ENCODE results near the gene NDE1. TPM values are rescaled to one million over a fixed set of nuclear protein-coding genes. Genes with fewer than 3 reads are reported as not detected.
A peak's percentile ranks its signal among the peaks of the same experiment; 100 is the strongest.

Gene NDE1
- polyA plus RNA-seq, 1 of the 3 experiments (the other 2 are of a cell fraction) = 27.9 TPM

- TF ChIP-seq POLR2AphosphoS5 (IDR thresholded peaks at IDR 0.05; ENCODE audit: low read depth, low read length) (no peak), CHD2 (IDR thresholded peaks at IDR 0.05; ENCODE audit: low read length, partially characterized antibody) (no peak), EP300 (IDR thresholded peaks at IDR 0.05; ENCODE audit: borderline replicate concordance in 1 of 2, low read depth in 1 of 2, low read length in 1 of 2) (no peak), JUND (IDR thresholded peaks at IDR 0.05) (no peak), USF1 (IDR thresholded peaks at IDR 0.05; ENCODE audit: borderline replicate concordance, low read depth) (no peak), MEF2A (IDR thresholded peaks at IDR 0.05; ENCODE audit: borderline replicate concordance, low read depth) (no peak)
These were observed 8.1 kb upstream of the NDE1 start (continued) for GRCh38 chr16:15641753-15642556.

GRCh38 chr16:15642557-15643047 is 7.4 kb upstream of the NDE1 start:
- H2AFZ ChIP-seq (ENCODE audit: low read depth) = peak overlapping the region; percentile 44; the same call in 1 of the 2 replicates
- POLR2A ChIA-PET = interaction anchor here (1.1 to 1.3 kb wide), 2 partner anchors 8 to 10 kb away, joined by 3 read pairs; no protein-coding TSS in a partner anchor
- TF ChIP-seq RCOR1 (IDR thresholded peaks at IDR 0.05; ENCODE audit: low read length) (no peak), SMC3 (IDR thresholded peaks at IDR 0.05; ENCODE audit: low read depth, low read length) (no peak), NFIC (IDR thresholded peaks at IDR 0.05; ENCODE audit: borderline replicate concordance) (peak; percentile 11; the same call in 1 of the 2 replicates), RAD21 (IDR thresholded peaks at IDR 0.05; ENCODE audit: low read length) (no peak), FOXJ3 (CRISPR knock-in tag; IDR thresholded peaks at IDR 0.05) (no peak), ELF1 (IDR thresholded peaks at IDR 0.05) (no peak), PBX3 (IDR thresholded peaks at IDR 0.05) (no peak), POLR2AphosphoS5 (IDR thresholded peaks at IDR 0.05; ENCODE audit: low read depth, low read length) (no peak), JUND (IDR thresholded peaks at IDR 0.05) (no peak), EP300 (IDR thresholded peaks at IDR 0.05; ENCODE audit: borderline replicate concordance in 1 of 2, low read depth in 1 of 2, low read length in 1 of 2) (no peak), CTCF (IDR thresholded peaks at IDR 0.05) (peak; percentile 47), NRF1 (IDR thresholded peaks at IDR 0.05; ENCODE audit: low read depth, low read length) (no peak), TAF1 (IDR thresholded peaks at IDR 0.05; ENCODE audit: borderline replicate concordance, low read depth, low read length) (no peak), TCF12 (IDR thresholded peaks at IDR 0.05) (no peak), FOSL2 (IDR thresholded peaks at IDR 0.05; ENCODE audit: borderline replicate concordance, low read depth) (no peak), GATA2 (CRISPR knock-in tag; IDR thresholded peaks at IDR 0.05) (no peak), YY1 (IDR thresholded peaks at IDR 0.05; ENCODE audit: low read depth) (no peak), EZH2phosphoT487 (IDR thresholded peaks at IDR 0.05; ENCODE audit: borderline replicate concordance, low read depth) (no peak), USF1 (IDR thresholded peaks at IDR 0.05; ENCODE audit: borderline replicate concordance, low read depth) (no peak), CHD2 (IDR thresholded peaks at IDR 0.05; ENCODE audit: low read length, partially characterized antibody) (no peak), FOXM1 (IDR thresholded peaks at IDR 0.05; ENCODE audit: low read depth) (no peak), TEAD4 (IDR thresholded peaks at IDR 0.05; ENCODE audit: borderline replicate concordance, insufficient read depth) (no peak), GABPA (IDR thresholded peaks at IDR 0.05; ENCODE audit: low read depth) (no peak)
- TF ChIP-seq, protein P1, sequence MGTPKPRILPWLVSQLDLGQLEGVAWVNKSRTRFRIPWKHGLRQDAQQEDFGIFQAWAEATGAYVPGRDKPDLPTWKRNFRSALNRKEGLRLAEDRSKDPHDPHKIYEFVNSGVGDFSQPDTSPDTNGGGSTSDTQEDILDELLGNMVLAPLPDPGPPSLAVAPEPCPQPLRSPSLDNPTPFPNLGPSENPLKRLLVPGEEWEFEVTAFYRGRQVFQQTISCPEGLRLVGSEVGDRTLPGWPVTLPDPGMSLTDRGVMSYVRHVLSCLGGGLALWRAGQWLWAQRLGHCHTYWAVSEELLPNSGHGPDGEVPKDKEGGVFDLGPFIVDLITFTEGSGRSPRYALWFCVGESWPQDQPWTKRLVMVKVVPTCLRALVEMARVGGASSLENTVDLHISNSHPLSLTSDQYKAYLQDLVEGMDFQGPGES (IDR thresholded peaks at IDR 0.05; ENCODE audit: low read depth, low read length) = no peak

More at GRCh38 chr16:15642557-15643047, 7.4 kb upstream of the NDE1 start:
- Histone ChIP-seq H3K4me3 (ENCODE audit: low read depth in 2 of 2, low read length in 1 of 2) (peak overlapping the region; percentile 90 to 100), H3K9ac (peak overlapping the region; percentile 100), H3K4me1 (ENCODE audit: control insufficient read depth in 1 of 2, insufficient read depth in 2 of 2, low read depth in 1 of 2, low read length in 1 of 2) (peaks cover 0 to 12% of the 10 kb centered on the region in 2 experiments; a peak in 3 of 4 replicates), H3K27me3 (ENCODE audit: insufficient read depth) (no peaks in the 10 kb centered on the region), H3K27ac (ENCODE audit: low read depth in 2 of 2, low read length in 1 of 2) (peak overlapping the region; percentile 92 to 100), H3K9me2 (no peaks in the 10 kb centered on the region), H3K4me2 (peak overlapping the region; percentile 94), H4K20me1 (ENCODE audit: insufficient read depth) (no peaks in the 10 kb centered on the region; the same call in 1 of the 2 replicates), H3K79me2 (ENCODE audit: insufficient read depth) (peaks cover 46% of the 10 kb centered on the region), H3K9me3 (no peaks in the 10 kb centered on the region), H3K36me3 (replicated peaks in 1 of 2; ENCODE audit: control insufficient read depth in 1 of 2, insufficient read depth in 2 of 2, low read length in 1 of 2) (peaks cover 10 to 24% of the 10 kb centered on the region in 2 experiments), H3F3A (replicated peaks; ENCODE audit: insufficient read depth) (peaks cover 26% of the 10 kb centered on the region)
- WGBS (ENCODE audit: low lambda C conversion rate) = 0% methylated on average over 5 of the region's 23 CpGs
- DNase-seq = peak; percentile 72
- CTCF ChIA-PET = interaction anchor here (0.6 to 2.6 kb wide), 8 partner anchors 10 to 541 kb away, joined by 3 to 10 read pairs (median 4); no protein-coding TSS in a partner anchor

Measured in SK-N-SH (cell line).